Stomach (tissue), 4 donors: Measurements from ENCODE around the gene DAB1.

Experiments used
- EP300 ChIP-seq: sonication (generic); formaldehyde crosslinking; IDR thresholded peaks from one replicate; pipeline ENCODE4 v1.6.1; 2017; ENCODE audit warnings: antibody characterized with exemption
- POLR2A ChIP-seq, 4 donors: fragments of 450-650 bp; IDR thresholded peaks; one replicate each; pipeline ENCODE4 v1.6.1; 2016; ENCODE audit warnings: antibody characterized with exemption in 4 of 4, control low read depth in 2 of 4, mild to moderate bottlenecking in 1 of 4, moderate library complexity in 1 of 4
- POLR2AphosphoS5 ChIP-seq, 3 donors: sonication (generic); formaldehyde crosslinking; IDR thresholded peaks; one replicate each; pipeline ENCODE4 v1.6.1; 2016; ENCODE audit warnings: antibody characterized with exemption in 3 of 3
- TF ChIP-seq, protein P1 (sequence below), 7 experiments: fragments of 450-650 bp in 4 of 7; fragments of 200-600 bp in 3 of 7; sonication (generic) in 3 of 7; IDR thresholded peaks; one replicate each; pipeline ENCODE4 v1.5.1; 2016 to 2019; ENCODE audit warnings: antibody characterized with exemption in 7 of 7, control low read depth in 2 of 7, mild to moderate bottlenecking in 1 of 7

DNA sequence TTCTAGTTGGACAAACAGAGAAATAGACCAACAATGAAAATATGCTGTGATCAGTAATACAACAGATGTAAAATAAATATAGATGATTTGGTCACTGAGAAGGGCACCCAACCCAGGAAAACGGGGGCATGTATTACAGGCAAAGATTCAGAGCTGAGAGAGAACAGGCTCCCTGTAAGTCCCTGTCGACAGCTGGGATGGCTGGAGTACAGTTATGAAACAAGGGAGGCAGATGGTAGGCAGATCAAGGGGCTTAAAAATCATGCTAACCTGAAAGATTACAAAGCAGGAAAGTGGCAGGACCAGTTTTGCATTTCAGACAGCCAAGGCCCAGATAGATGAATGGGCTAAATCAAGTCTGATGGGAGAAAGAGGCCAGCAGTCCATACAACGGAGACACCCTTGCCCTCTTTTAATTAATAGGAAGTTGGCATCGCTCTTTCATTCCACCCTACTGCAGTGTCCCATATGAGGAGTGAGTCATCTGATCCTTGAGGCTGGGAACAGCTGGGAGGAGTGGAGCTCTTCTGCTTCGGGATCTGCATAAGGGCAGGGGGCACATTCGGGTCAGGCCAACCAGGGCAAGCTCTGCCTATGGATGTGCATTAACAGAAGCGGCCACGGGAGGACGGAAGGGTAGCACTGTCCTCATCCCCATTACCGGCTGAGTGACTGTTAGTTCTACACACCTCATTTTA, 171.1 kb downstream of the DAB1 start:
- TF ChIP-seq, protein P1, sequence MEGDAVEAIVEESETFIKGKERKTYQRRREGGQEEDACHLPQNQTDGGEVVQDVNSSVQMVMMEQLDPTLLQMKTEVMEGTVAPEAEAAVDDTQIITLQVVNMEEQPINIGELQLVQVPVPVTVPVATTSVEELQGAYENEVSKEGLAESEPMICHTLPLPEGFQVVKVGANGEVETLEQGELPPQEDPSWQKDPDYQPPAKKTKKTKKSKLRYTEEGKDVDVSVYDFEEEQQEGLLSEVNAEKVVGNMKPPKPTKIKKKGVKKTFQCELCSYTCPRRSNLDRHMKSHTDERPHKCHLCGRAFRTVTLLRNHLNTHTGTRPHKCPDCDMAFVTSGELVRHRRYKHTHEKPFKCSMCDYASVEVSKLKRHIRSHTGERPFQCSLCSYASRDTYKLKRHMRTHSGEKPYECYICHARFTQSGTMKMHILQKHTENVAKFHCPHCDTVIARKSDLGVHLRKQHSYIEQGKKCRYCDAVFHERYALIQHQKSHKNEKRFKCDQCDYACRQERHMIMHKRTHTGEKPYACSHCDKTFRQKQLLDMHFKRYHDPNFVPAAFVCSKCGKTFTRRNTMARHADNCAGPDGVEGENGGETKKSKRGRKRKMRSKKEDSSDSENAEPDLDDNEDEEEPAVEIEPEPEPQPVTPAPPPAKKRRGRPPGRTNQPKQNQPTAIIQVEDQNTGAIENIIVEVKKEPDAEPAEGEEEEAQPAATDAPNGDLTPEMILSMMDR (IDR thresholded peaks at IDR 0.05), result no peak
- TF ChIP-seq POLR2AphosphoS5 (IDR thresholded peaks at IDR 0.05), result no peak
- no peak for TF ChIP-seq POLR2A (IDR thresholded peaks at IDR 0.05)
- TF ChIP-seq EP300, result no peak
